Measurements from ENCODE around the gene MRPL12. TPM values are rescaled to one million over a fixed set of nuclear protein-coding genes. Genes with fewer than 3 reads are reported as not detected.
"Not testable (repeated sequence)": the region's sequence is repeated elsewhere in the genome, so short reads cannot be mapped to it uniquely, and the experiment has no call there.

Gene MRPL12
- total and polyA plus RNA-seq, 10 donors: 36.2 to 160 (median 52.2) TPM

GRCh38 chr17:81738801-81739393 lies 35.7 kb downstream of the MRPL12 start:
- no peak for DNase-seq
- H3K27me3 ChIP-seq (replicated peaks in 1 of 7): peaks cover 0 to 42% (median 0%) of the 10 kb centered on the region in 7 donors
- WGBS, 5 donors: 91 to 93% (median 91%) methylated on average over 19 to 27 of the region's 27 CpGs

GRCh38 chr17:81739593-81739992 lies 36.4 kb downstream of the MRPL12 start:
- 90 to 94% (median 92%) methylated on average over 8 of the region's 8 CpGs for WGBS, 5 donors
- H3K9me3 ChIP-seq; H3K4me3 ChIP-seq; H3K27ac ChIP-seq; DNase-seq; H3K36me3 ChIP-seq; intact Hi-C loops (cut with DNase I; ENCODE audit: low total_unique reads): not testable (repeated sequence)
- peaks cover 0 to 37% (median 20%) of the 10 kb centered on the region in 6 donors for H3K4me1 ChIP-seq
- peaks cover 0 to 35% (median 0%) of the 10 kb centered on the region in 7 donors for H3K27me3 ChIP-seq (replicated peaks in 1 of 7)

More at GRCh38 chr17:81738801-81739393, 35.7 kb downstream of the MRPL12 start:
- Histone ChIP-seq H3K4me1 (peaks cover 2 to 44% (median 24%) of the 10 kb centered on the region in 6 donors), H3K4me3 (no peak overlapping the region), H3K9me3 (no peaks in the 10 kb centered on the region), H3K27ac (no peak overlapping the region), H3K36me3 (no peaks in the 10 kb centered on the region)
- TF ChIP-seq CTCF (IDR thresholded peaks at IDR 0.05 in 8 of 11, conservative IDR thresholded peaks at IDR 0.05 in 3 of 11) (no peak), POLR2A (IDR thresholded peaks at IDR 0.05) (no peak), POLR2AphosphoS5 (IDR thresholded peaks at IDR 0.05) (no peak)
- intact Hi-C loops (cut with DNase I; ENCODE audit: low total_unique reads): no loop called here

- Histone ChIP-seq H3K9me3 (no peaks in the 10 kb centered on the region), H3K4me3 (peak overlapping the region in 1 of 8 donors; percentile 1), H3K36me3 (no peaks in the 10 kb centered on the region), H3K27me3 (replicated peaks in 1 of 7) (peaks cover 0 to 27% (median 0%) of the 10 kb centered on the region in 7 donors), H3K27ac (peak overlapping the region in 4 of 8 donors; percentile 14 to 62 (median 48)), H3K4me1 (peaks cover 0 to 28% (median 15%) of the 10 kb centered on the region in 6 donors)
- peak; percentile 74 for DNase-seq
- peak in 2 of 3 donors; percentile 55 to 69 for TF ChIP-seq POLR2AphosphoS5 (IDR thresholded peaks at IDR 0.05)
- no peak for TF ChIP-seq CTCF (IDR thresholded peaks at IDR 0.05 in 8 of 11, conservative IDR thresholded peaks at IDR 0.05 in 3 of 11)
- TF ChIP-seq POLR2A (IDR thresholded peaks at IDR 0.05): no peak
- intact Hi-C loops (cut with DNase I; ENCODE audit: low total_unique reads): no loop called here
- WGBS, 5 donors: 7 to 29% (median 18%) methylated on average over 19 to 28 of the region's 28 CpGs
Observed at GRCh38 chr17:81740395-81740961, 37.3 kb downstream of the MRPL12 start.

GRCh38 chr17:81741049-81741593 lies 38.0 kb downstream of the MRPL12 start:
- peaks cover 0 to 22% (median 12%) of the 10 kb centered on the region in 6 donors for H3K4me1 ChIP-seq
- 35 to 57% (median 44%) methylated on average over 13 to 22 of the region's 22 CpGs for WGBS, 5 donors
- intact Hi-C loops (cut with DNase I; ENCODE audit: low total_unique reads): no loop called here
- no peak for DNase-seq
- no peaks in the 10 kb centered on the region for H3K36me3 ChIP-seq
- TF ChIP-seq POLR2A (IDR thresholded peaks at IDR 0.05): no peak
- TF ChIP-seq POLR2AphosphoS5 (IDR thresholded peaks at IDR 0.05): no peak
- TF ChIP-seq CTCF (IDR thresholded peaks at IDR 0.05 in 8 of 11, conservative IDR thresholded peaks at IDR 0.05 in 3 of 11): no peak
- peaks cover 0 to 23% (median 0%) of the 10 kb centered on the region in 7 donors for H3K27me3 ChIP-seq (replicated peaks in 1 of 7)
- peak overlapping the region in 1 of 8 donors; percentile 1 for H3K4me3 ChIP-seq
- H3K9me3 ChIP-seq: no peaks in the 10 kb centered on the region
- peak overlapping the region in 2 of 8 donors; percentile 52 to 62 for H3K27ac ChIP-seq
